ENCODE measurements around the gene CDKN2C.

CDKN2C gene

GRCh38 chr1:50966991-50967390 lies 3.1 kb upstream of the CDKN2C start:
- no peak for DNase-seq

- DNase-seq: no peak
Observed at GRCh38 chr1:50967416-50968157, 2.5 kb upstream of the CDKN2C start.

GRCh38 chr1:50968158-50968820 lies 1.8 kb upstream of the CDKN2C start:
- DNase-seq: peak; percentile 93

GRCh38 chr1:50968821-50969610 lies 1.0 kb upstream of the CDKN2C start:
- peak; percentile 63 for DNase-seq

- no peak for DNase-seq
Observed at GRCh38 chr1:50970509-50970887, 453 bp downstream of the CDKN2C start.

GRCh38 chr1:50970931-50971582 lies 1.0 kb downstream of the CDKN2C start:
- peak; percentile 70 for DNase-seq

GRCh38 chr1:50971748-50972305 lies 1.8 kb downstream of the CDKN2C start:
- no peak for DNase-seq

- no peak for DNase-seq
Observed at GRCh38 chr1:50972766-50973165, 2.7 kb downstream of the CDKN2C start.

GRCh38 chr1:50973255-50973654 lies 3.2 kb downstream of the CDKN2C start:
- DNase-seq: no peak

- peak; percentile 50 for DNase-seq
Observed at GRCh38 chr1:50973875-50974617, 4.0 kb downstream of the CDKN2C start.

GRCh38 chr1:50974618-50974935 lies 4.5 kb downstream of the CDKN2C start:
- DNase-seq: no peak

- no peak for DNase-seq
Observed at GRCh38 chr1:50975436-50975835, 5.4 kb downstream of the CDKN2C start.

GRCh38 chr1:50976111-50976889 lies 6.3 kb downstream of the CDKN2C start:
- peak; percentile 56 for DNase-seq

- DNase-seq: peak; percentile 75
Observed at GRCh38 chr1:50976890-50977574, 7.0 kb downstream of the CDKN2C start.

GRCh38 chr1:50977575-50978143 lies 7.6 kb downstream of the CDKN2C start:
- peak; percentile 73 for DNase-seq

GRCh38 chr1:50978144-50978851 lies 8.3 kb downstream of the CDKN2C start:
- DNase-seq: peak; percentile 88

GRCh38 chr1:50978852-50979781 lies 9.1 kb downstream of the CDKN2C start:
- peak; percentile 53 for DNase-seq

GRCh38 chr1:50979937-50980336 lies 9.9 kb downstream of the CDKN2C start:
- no peak for DNase-seq

- no peak for DNase-seq
Observed at GRCh38 chr1:50980505-50980904, 10.5 kb downstream of the CDKN2C start.
